Natural killer cell treated with Interleukin-12 subunit alpha and Interleukin-12 subunit beta and Interleukin-15 and Interleukin-18, amount 100 ng/mL, for 72 hours (primary cell): ENCODE measurements around the gene APOL1. TPM values are rescaled to one million over a fixed set of nuclear protein-coding genes. Genes with fewer than 3 reads are reported as not detected.
"Not testable (repeated sequence)": the region's sequence is repeated elsewhere in the genome, so short reads cannot be mapped to it uniquely, and the experiment has no call there.

ENCODE experiments used
- ATAC-seq, 2 donors: fragments of 150-1000 bp; cut with Tn5 transposase in 1 of 2; sonication (Bioruptor Pico), chemical (Tn5 transposase) in 1 of 2; 2 replicates each; pipeline ENCODE4 v1.10.0; 2021
- DNase-seq: peaks from one replicate; pipeline ENCODE4 v3.0.0; 2022; ENCODE audit warnings: low spot score
- H3K27ac Mint-ChIP-seq, 2 donors: 1 replicate in 1 of 2; 2 replicates in 1 of 2; pipeline ENCODE4 v1.8.0; 2022; ENCODE audit warnings: mixed read lengths in 2 of 2, mild to moderate bottlenecking in 1 of 2, moderate library complexity in 1 of 2
- H3K27me3 Mint-ChIP-seq, 2 donors: 1 replicate in 1 of 2; 2 replicates in 1 of 2; pipeline ENCODE4 v1.8.0; 2022; ENCODE audit warnings: mixed read lengths in 2 of 2
- H3K36me3 Mint-ChIP-seq: one replicate; pipeline ENCODE4 v1.8.0; 2022; ENCODE audit warnings: mixed read lengths
- H3K4me1 Mint-ChIP-seq, 2 donors: 1 replicate in 1 of 2; 2 replicates in 1 of 2; pipeline ENCODE4 v1.8.0; 2022; ENCODE audit warnings: low read depth in 2 of 2, mixed read lengths in 2 of 2, mild to moderate bottlenecking in 1 of 2
- H3K4me3 Mint-ChIP-seq: one replicate; pipeline ENCODE4 v1.8.0; 2022; ENCODE audit warnings: mixed read lengths
- H3K9me3 Mint-ChIP-seq: 2 replicates; pipeline ENCODE4 v1.8.0; 2022; ENCODE audit warnings: mixed read lengths
- total RNA-seq, 2 donors: library from RNA; stranded (reverse); gene quantifications; one replicate each; pipeline ENCODE4 v1.2.3, GENCODE V29; 2022

APOL1 gene
- total RNA-seq, 2 donors from 2014 or later, result 42.2 to 129 TPM

- H3K4me3 Mint-ChIP-seq, result peak overlapping the region; percentile 40
- H3K36me3 Mint-ChIP-seq, result peaks cover 25% of the 10 kb centered on the region
- H3K4me1 Mint-ChIP-seq, result peaks cover 35 to 38% of the 10 kb centered on the region in 2 donors
- no peak for ATAC-seq
- no peaks in the 10 kb centered on the region for H3K9me3 Mint-ChIP-seq
- H3K27ac Mint-ChIP-seq, result peak overlapping the region in 1 of 2 donors; percentile 20
- no peak for DNase-seq
- no peaks in the 10 kb centered on the region for H3K27me3 Mint-ChIP-seq
Observed at GRCh38 chr22:36289406-36289870, 36.5 kb downstream of the APOL1 start.

GRCh38 chr22:36289948-36290371 is 37.0 kb downstream of the APOL1 start:
- Mint-ChIP-seq H3K4me1 (peaks cover 35 to 39% of the 10 kb centered on the region in 2 donors), H3K27ac (peak overlapping the region in 1 of 2 donors; percentile 20), H3K4me3 (peak overlapping the region; percentile 40), H3K36me3 (peaks cover 27% of the 10 kb centered on the region)
- not testable (repeated sequence) for DNase-seq, ATAC-seq, H3K9me3 Mint-ChIP-seq, H3K27me3 Mint-ChIP-seq

GRCh38 chr22:36290391-36291075 is 37.6 kb downstream of the APOL1 start:
- Mint-ChIP-seq H3K4me1 (peaks cover 35 to 39% of the 10 kb centered on the region in 2 donors), H3K36me3 (peaks cover 28% of the 10 kb centered on the region)
- H3K27ac Mint-ChIP-seq, H3K4me3 Mint-ChIP-seq, ATAC-seq, H3K27me3 Mint-ChIP-seq, DNase-seq, H3K9me3 Mint-ChIP-seq: not testable (repeated sequence)

DNA sequence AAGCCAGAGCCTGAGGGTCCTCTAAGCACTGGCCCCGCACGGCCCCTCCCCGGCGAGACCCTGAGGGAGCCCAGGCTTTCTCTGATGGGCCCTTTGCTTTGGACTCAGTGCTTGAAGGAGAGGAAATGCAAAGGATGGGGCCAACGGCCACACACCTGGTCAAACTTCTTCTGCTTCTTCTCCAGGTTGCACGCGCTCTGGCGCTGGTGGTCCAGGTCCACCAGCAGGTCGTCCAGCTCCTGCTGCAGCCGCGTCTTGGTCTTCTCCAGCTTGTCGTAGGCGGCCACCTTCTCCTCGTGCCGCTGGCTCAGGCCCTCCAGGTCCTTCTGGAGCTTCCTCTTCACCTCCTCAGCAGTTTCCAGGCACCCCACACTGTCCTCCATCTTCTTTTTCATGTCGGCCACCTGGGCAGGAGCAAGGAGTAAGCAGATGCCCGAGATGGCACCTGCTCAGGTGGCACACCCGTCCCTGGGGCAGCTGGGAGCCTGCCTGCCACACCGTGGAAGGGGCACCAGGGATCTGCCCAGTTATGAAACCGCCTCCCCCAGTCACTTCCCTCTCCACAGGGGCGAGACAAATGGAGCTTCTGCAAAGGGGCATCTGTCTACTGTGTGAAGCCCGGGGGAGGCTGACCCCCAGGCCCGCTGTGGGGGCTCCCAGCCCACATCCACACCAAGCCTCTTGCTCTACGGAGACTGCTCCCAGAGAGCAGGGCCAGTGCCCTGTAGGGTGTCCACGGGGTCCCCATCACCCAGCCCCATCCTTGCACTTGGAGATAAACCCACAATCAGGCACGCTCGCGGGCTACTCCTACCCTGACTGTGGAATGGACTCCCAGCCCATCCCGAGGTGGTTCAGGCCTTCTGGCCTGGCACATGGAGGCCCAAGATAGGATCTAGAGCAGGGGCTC is 39.2 kb downstream of the APOL1 start:
- H3K27me3 Mint-ChIP-seq, result no peaks in the 10 kb centered on the region
- peak overlapping the region; percentile 49 to 56 for H3K27ac Mint-ChIP-seq
- peaks cover 29 to 33% of the 10 kb centered on the region in 2 donors for H3K4me1 Mint-ChIP-seq

DNA sequence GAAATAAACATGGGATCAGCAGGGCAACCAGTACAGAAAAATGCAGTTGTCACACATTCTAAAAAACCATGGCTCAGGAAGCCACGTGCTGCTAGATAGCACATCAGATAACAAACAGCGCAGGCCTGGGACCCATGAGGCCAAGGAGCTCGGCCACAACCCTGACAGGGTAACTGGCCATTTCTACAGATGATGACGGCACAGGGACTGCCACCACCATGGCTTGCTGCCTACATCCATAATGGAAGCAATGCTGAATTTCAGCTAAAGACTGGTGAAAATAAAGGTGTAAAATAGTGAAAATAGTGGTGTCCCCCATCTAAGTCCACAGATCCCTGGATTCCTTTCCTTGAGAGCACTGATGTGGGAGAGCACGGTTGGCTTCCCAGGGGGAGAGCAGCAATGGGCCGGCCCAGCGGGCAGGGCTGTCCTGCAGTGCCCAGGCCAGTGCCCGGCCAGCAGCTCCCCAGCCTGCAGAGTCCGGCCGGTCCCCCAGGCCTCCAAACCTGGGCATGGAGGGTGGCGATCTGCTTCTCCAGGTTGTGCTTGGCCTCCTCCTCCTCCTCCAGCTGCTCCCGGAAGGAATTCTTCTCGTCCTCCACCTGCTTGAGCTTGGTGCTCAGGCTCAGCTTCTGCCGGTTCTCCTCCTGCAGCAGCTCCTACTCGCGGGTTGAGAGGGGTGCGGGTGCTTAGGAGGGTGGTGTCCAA is 40.0 kb downstream of the APOL1 start:
- peaks cover 27 to 33% of the 10 kb centered on the region in 2 donors for H3K4me1 Mint-ChIP-seq
- no peaks in the 10 kb centered on the region for H3K9me3 Mint-ChIP-seq
- no peaks in the 10 kb centered on the region for H3K27me3 Mint-ChIP-seq
- H3K27ac Mint-ChIP-seq, result peak overlapping the region in 1 of 2 donors; percentile 49
- peak in 1 of 2 donors; percentile 24 for ATAC-seq
- no peak overlapping the region for H3K4me3 Mint-ChIP-seq
- no peak for DNase-seq
- H3K36me3 Mint-ChIP-seq, result peaks cover 35% of the 10 kb centered on the region

More for the DNA sequence above, 39.2 kb downstream of the APOL1 start:
- ATAC-seq (no peak), DNase-seq (no peak)
- Mint-ChIP-seq H3K9me3 (no peaks in the 10 kb centered on the region), H3K4me3 (no peak overlapping the region), H3K36me3 (peaks cover 33% of the 10 kb centered on the region)

DNA sequence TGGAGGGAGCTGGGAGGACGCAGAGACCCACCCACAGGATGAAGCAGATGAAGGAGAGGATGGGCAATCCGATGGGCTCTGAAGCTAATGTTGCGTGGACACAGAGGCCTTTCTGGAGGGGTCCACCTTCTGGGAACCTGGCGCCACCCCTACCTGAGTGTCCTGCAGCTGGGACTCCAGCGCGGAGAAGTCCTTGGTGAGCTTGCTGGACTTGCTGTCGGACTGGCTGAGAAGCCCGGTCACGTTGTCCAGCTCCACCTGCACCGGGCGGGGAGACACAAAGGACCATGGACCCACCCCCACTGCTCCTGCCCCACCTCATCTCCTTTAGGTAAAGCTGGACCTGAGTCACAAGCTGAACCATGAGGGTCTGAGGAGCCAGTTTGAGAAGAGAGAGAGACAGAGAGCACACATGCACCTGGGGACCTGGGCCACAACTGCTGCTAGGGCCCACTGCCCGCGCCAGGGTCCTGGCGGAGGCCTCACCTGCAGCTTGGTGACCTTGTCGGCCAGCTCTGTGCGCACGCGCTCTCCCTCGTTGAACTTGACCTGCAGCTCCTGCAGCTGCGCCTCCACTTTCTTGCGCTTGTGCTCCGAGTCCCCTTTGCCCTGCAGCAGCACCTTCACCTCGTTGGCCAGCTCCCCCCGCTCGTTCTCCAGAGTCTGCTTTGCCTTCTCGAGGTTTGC is 40.8 kb downstream of the APOL1 start:
- Mint-ChIP-seq H3K27ac (peak overlapping the region in 1 of 2 donors; percentile 47), H3K9me3 (no peaks in the 10 kb centered on the region), H3K27me3 (no peaks in the 10 kb centered on the region), H3K4me1 (peaks cover 20 to 28% of the 10 kb centered on the region in 2 donors), H3K36me3 (peaks cover 35% of the 10 kb centered on the region), H3K4me3 (no peak overlapping the region)
- ATAC-seq (no peak), DNase-seq (no peak)

DNA sequence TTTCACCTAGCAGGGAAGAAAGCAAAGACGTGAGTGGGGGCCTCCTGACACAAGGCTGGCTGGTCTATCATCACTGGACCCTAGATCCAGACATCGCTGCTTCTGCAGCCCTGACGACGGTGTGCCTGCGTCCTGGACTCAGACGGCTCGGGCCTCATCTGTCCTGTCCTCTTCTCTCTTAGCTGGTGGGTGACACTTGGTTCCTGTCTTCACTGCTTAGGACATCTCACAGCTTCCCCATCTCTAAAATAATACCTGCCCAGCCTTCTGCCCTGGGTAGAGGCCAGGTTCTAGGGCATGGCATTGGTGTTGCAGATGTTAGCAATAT is 41.3 kb downstream of the APOL1 start:
- DNase-seq, result no peak
- H3K36me3 Mint-ChIP-seq, result peaks cover 35% of the 10 kb centered on the region
- H3K27ac Mint-ChIP-seq, result peak overlapping the region in 1 of 2 donors; percentile 47

DNA sequence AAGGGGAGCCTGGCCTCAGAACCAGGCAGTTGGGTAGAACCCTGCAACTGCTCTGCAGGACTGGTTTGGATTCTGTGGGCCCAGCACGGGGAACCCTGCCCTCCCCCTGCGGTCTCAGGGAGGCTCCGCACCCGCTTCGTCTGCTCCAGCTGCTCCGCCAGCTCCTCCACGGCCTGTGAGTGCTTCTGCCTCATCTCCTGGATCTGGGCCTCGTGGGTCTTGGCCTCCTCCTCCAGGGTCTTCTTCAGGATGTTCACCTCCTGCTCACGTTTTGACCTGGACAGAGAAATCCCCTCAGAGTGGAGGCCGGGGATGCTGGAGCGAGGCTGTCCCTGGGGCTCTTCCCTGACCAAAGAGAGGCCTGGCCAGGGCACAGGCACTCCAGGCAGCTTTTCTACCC is 41.9 kb downstream of the APOL1 start:
- Mint-ChIP-seq H3K4me3 (no peak overlapping the region), H3K27me3 (no peaks in the 10 kb centered on the region), H3K9me3 (no peaks in the 10 kb centered on the region), H3K27ac (peak overlapping the region in 1 of 2 donors; percentile 47), H3K36me3 (peaks cover 32% of the 10 kb centered on the region), H3K4me1 (peaks cover 10 to 17% of the 10 kb centered on the region in 2 donors)
- DNase-seq (no peak), ATAC-seq (no peak)

More for the DNA sequence above, 41.3 kb downstream of the APOL1 start:
- Mint-ChIP-seq H3K27me3 (no peaks in the 10 kb centered on the region), H3K4me1 (peaks cover 15 to 23% of the 10 kb centered on the region in 2 donors), H3K9me3 (no peaks in the 10 kb centered on the region), H3K4me3 (no peak overlapping the region)
- ATAC-seq, result no peak

- peak overlapping the region in 1 of 2 donors; percentile 7 for H3K27ac Mint-ChIP-seq
- peaks cover 30% of the 10 kb centered on the region for H3K36me3 Mint-ChIP-seq
- ATAC-seq (no peak), DNase-seq (no peak)
- no peak overlapping the region for H3K4me3 Mint-ChIP-seq
- H3K4me1 Mint-ChIP-seq, result peaks cover 6 to 14% of the 10 kb centered on the region in 2 donors
- H3K9me3 Mint-ChIP-seq, result no peaks in the 10 kb centered on the region
- no peaks in the 10 kb centered on the region for H3K27me3 Mint-ChIP-seq
Observed at GRCh38 chr22:36295247-36295646, 42.3 kb downstream of the APOL1 start.

DNA sequence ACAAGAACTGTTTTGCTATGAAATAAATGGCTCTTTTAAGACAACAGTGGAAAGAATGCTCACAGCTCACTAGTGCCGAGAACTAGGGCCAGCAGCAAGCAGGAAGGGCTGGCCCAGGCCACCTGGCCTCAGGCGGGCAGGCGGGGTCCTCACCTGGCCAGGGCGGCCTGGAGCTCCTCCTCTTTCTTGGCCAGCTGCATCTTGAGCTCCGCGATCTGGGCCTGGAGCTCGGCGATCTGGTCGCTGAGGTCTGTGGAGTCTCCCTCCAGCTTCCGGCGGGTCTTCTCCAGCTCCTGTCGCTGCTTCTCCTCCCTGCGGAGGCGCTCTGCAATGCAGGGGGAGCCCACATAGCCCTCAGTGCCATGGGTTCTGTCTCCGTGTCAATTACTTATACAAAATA is 43.8 kb downstream of the APOL1 start:
- H3K4me1 Mint-ChIP-seq, result peaks cover 12 to 20% of the 10 kb centered on the region in 2 donors
- peaks cover 35% of the 10 kb centered on the region for H3K36me3 Mint-ChIP-seq
- no peak for ATAC-seq
- H3K9me3 Mint-ChIP-seq, result no peaks in the 10 kb centered on the region
- H3K27ac Mint-ChIP-seq, result no peak overlapping the region
- no peak overlapping the region for H3K4me3 Mint-ChIP-seq
- H3K27me3 Mint-ChIP-seq, result no peaks in the 10 kb centered on the region
- DNase-seq, result no peak

GRCh38 chr22:36297568-36297967 is 44.6 kb downstream of the APOL1 start:
- peak overlapping the region in 1 of 2 donors; percentile 27 for H3K27ac Mint-ChIP-seq
- ATAC-seq (no peak), DNase-seq (no peak)
- H3K36me3 Mint-ChIP-seq, result peaks cover 29% of the 10 kb centered on the region
- H3K4me1 Mint-ChIP-seq, result peaks cover 6 to 18% of the 10 kb centered on the region in 2 donors
- H3K9me3 Mint-ChIP-seq, result no peaks in the 10 kb centered on the region
- no peak overlapping the region for H3K4me3 Mint-ChIP-seq
- no peaks in the 10 kb centered on the region for H3K27me3 Mint-ChIP-seq

GRCh38 chr22:36298118-36298517 is 45.2 kb downstream of the APOL1 start:
- no peak for ATAC-seq
- no peaks in the 10 kb centered on the region for H3K27me3 Mint-ChIP-seq
- H3K27ac Mint-ChIP-seq, result peak overlapping the region in 1 of 2 donors; percentile 27
- H3K36me3 Mint-ChIP-seq, result peaks cover 26% of the 10 kb centered on the region
- H3K4me1 Mint-ChIP-seq, result peaks cover 6 to 15% of the 10 kb centered on the region in 2 donors
- DNase-seq, result no peak
- no peaks in the 10 kb centered on the region for H3K9me3 Mint-ChIP-seq
- H3K4me3 Mint-ChIP-seq, result no peak overlapping the region

DNA sequence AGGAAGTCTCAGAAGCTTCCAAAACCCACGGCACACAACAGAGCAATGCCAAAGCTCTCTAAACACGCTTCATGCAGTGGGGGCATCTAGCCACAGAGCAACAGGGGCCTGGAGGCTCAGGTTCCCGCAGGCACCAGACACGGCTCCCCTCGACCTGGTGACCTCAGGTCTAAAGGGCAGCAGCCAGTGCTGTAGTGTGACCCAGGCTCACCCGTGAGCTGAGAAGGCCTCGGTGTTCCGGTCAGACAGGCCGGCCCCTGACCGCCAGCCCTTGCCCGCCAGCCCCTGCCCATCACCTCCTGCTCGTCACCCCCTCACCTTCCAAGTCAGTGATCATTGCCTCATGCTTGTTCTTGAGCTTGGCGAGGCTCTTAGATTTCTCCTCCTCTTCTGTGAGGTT is 45.7 kb downstream of the APOL1 start:
- Mint-ChIP-seq H3K9me3 (no peaks in the 10 kb centered on the region), H3K27me3 (no peaks in the 10 kb centered on the region), H3K4me3 (no peak overlapping the region), H3K36me3 (peaks cover 26% of the 10 kb centered on the region), H3K27ac (no peak overlapping the region), H3K4me1 (peaks cover 6 to 15% of the 10 kb centered on the region in 2 donors)
- ATAC-seq (no peak), DNase-seq (no peak)
